Measurements from ENCODE around the gene FATE1. TPM values are rescaled to one million over a fixed set of nuclear protein-coding genes. Genes with fewer than 3 reads are reported as not detected.
A peak's percentile ranks its signal among the peaks of the same experiment; 100 is the strongest.
"Not testable (repeated sequence)": the region's sequence is repeated elsewhere in the genome, so short reads cannot be mapped to it uniquely, and the experiment has no call there.

The FATE1 gene
- total RNA-seq, 1 donor from 2014 or later: 0.29 TPM

DNA sequence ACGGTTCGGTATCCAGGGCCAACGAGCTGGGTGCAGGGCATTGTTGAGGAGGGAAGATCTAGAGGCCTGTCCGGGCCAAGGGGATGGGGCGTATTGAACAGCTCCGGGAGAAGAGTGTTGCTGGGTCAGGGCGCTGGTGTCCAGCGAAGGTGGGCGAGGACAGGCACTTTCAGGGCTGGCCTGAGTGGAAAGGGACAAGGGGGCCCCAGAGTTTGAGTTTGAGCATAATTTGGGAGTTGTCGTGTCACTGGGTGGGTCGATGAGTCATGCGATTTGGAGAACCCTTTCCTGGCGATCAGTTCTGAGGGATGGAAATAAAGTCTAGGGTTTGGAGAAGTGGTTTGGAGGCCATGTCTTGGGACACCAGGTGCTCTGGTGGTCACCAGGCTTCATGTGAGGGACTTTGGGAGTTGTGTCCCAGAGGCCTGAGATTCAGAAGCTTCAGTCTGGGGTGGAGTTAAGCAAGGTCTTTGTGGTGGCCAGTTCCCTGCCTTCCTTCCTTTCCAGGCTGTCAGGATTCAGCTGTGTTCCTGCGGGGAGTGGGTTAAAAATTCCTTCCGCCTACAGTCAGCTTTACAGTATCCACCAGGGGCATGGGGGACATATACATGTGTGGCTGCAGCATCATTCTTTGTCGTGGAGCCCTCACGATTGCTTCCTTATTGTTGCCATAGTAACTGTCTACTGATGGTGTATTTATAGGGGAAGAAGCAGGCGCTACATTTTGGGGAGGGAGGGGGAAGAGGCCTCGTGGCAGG is 20.1 kb upstream of the FATE1 start:
- no peak overlapping the region for H3K27ac Mint-ChIP-seq
- peak overlapping the region; percentile 80 for H3K4me3 Mint-ChIP-seq
- no peak for DNase-seq (ENCODE audit: extremely low spot score, unreplicated experiment)

DNA sequence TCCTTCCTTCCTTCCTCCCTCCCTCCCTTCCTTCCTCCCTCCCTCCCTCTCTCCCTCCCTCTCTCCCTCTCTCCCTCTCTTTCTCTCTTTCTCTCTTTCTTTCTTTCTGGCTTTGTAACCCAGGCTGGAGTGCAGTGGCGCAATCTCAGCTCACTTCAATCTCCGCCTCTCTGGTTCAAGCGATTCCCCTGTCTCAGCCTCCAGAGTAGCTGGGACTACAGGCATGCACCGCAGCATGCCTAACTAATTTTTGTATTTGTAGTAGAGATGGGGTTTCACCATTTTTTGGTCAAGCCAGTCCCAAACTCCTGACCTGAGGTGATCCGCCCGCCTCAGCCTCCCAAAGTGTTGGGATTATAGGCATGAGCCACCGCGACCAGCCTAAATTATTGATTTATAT is 18.8 kb upstream of the FATE1 start:
- H3K27me3 Mint-ChIP-seq: peaks cover 24% of the 10 kb centered on the region

More for the DNA sequence above, 20.1 kb upstream of the FATE1 start:
- TF ChIP-seq, protein P1, sequence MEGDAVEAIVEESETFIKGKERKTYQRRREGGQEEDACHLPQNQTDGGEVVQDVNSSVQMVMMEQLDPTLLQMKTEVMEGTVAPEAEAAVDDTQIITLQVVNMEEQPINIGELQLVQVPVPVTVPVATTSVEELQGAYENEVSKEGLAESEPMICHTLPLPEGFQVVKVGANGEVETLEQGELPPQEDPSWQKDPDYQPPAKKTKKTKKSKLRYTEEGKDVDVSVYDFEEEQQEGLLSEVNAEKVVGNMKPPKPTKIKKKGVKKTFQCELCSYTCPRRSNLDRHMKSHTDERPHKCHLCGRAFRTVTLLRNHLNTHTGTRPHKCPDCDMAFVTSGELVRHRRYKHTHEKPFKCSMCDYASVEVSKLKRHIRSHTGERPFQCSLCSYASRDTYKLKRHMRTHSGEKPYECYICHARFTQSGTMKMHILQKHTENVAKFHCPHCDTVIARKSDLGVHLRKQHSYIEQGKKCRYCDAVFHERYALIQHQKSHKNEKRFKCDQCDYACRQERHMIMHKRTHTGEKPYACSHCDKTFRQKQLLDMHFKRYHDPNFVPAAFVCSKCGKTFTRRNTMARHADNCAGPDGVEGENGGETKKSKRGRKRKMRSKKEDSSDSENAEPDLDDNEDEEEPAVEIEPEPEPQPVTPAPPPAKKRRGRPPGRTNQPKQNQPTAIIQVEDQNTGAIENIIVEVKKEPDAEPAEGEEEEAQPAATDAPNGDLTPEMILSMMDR (conservative IDR thresholded peaks at IDR 0.05): no peak
- H3K9me3 Mint-ChIP-seq: peaks cover 5% of the 10 kb centered on the region
- peaks cover 24% of the 10 kb centered on the region for H3K27me3 Mint-ChIP-seq
- H3K4me1 Mint-ChIP-seq (ENCODE audit: unreplicated experiment): peaks cover 4% of the 10 kb centered on the region
- H3K36me3 Mint-ChIP-seq: no peaks in the 10 kb centered on the region

DNA sequence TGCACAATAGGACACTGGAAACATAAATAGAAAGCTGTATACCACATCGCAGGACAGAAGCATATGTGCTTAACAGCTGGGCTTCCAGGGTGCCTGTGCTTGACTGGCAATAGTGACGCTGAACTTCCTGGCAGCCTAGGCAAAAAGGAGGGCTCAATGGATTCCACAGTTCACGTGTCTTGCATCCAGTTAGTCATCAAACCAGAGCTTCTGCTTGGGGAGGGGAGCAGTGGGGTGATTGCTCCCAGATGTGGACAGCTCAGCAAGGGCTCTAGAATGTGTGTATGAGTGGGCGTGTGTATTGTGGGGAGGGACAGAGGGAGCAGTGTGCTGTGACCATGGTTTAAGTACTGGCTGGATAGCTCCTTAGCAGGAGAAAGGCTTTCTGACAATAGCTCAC is 18.3 kb upstream of the FATE1 start:
- H3K36me3 Mint-ChIP-seq: no peaks in the 10 kb centered on the region
- peaks cover 4% of the 10 kb centered on the region for H3K4me1 Mint-ChIP-seq (ENCODE audit: unreplicated experiment)
- peaks cover 24% of the 10 kb centered on the region for H3K27me3 Mint-ChIP-seq
- TF ChIP-seq, protein P1 (conservative IDR thresholded peaks at IDR 0.05): no peak
- DNase-seq (ENCODE audit: extremely low spot score, unreplicated experiment): no peak
- H3K27ac Mint-ChIP-seq: no peak overlapping the region
- peaks cover 5% of the 10 kb centered on the region for H3K9me3 Mint-ChIP-seq
- no peak overlapping the region for H3K4me3 Mint-ChIP-seq

More for the DNA sequence above, 18.8 kb upstream of the FATE1 start:
- H3K4me3 Mint-ChIP-seq; H3K9me3 Mint-ChIP-seq; H3K27ac Mint-ChIP-seq; H3K4me1 Mint-ChIP-seq (ENCODE audit: unreplicated experiment); H3K36me3 Mint-ChIP-seq; DNase-seq (ENCODE audit: extremely low spot score, unreplicated experiment): not testable (repeated sequence)

DNA sequence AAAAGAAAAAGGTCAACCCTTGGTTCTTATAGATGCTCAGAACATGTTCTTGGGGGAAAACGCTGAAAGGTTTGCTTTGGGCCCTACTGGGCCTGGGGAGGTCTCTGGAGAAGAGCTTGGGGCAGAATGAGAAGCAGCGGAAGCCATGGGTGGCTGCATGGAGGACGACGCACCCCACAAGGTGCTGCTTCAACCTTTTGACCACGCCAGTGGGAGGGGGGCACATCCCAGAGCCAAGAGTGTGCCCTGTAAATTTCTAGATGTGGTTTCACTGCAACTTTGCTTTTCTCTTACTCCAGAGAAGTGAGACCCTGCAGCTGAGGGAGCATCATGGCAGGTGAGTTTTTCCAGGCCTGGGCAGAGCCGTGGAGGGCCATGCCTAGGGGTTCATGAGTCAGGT is 17.4 kb upstream of the FATE1 start:
- H3K27ac Mint-ChIP-seq: no peak overlapping the region
- DNase-seq (ENCODE audit: extremely low spot score, unreplicated experiment): no peak
- peaks cover 24% of the 10 kb centered on the region for H3K27me3 Mint-ChIP-seq
- H3K9me3 Mint-ChIP-seq: peaks cover under 1% of the 10 kb centered on the region
- no peak overlapping the region for H3K4me3 Mint-ChIP-seq
- H3K36me3 Mint-ChIP-seq: no peaks in the 10 kb centered on the region
- H3K4me1 Mint-ChIP-seq (ENCODE audit: unreplicated experiment): peaks cover 4% of the 10 kb centered on the region
- TF ChIP-seq, protein P1 (conservative IDR thresholded peaks at IDR 0.05): no peak

DNA sequence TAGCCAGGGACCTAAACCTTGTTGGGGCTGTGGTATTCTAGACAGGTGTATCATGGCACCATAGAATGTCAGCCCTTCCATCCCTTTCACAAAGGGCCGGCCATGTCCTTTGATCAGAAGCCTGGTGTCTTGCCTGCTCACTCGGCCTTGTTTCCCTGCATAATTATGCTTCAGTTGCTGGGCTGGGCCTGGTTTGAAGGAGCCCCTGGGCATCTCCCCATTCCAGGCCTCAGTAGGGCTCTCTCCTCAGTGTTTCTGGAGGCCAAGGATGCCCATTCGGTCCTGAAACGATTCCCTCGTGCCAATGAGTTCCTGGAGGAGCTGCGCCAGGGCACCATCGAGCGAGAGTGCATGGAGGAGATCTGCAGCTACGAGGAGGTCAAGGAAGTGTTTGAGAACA is 16.1 kb upstream of the FATE1 start:
- no peak for DNase-seq (ENCODE audit: extremely low spot score, unreplicated experiment)

DNA sequence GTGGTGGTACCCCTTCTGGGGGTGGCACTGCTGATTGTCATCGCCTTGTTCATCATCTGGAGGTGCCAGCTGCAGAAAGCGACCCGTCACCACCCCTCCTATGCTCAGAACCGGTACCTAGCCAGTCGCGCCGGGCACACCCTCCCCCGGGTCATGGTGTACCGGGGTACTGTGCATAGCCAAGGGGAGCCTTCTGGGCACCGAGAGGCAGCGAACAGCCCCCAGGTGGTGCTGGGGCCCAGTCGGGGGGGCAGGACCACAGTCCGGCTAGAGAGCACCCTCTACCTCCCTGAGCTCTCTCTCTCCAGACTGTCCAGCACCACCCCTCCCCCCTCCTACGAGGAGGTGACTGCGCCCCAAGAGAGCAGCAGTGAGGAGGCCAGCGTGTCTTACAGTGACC is 15.3 kb upstream of the FATE1 start:
- H3K4me3 Mint-ChIP-seq: no peak overlapping the region
- no peak for DNase-seq (ENCODE audit: extremely low spot score, unreplicated experiment)
- no peaks in the 10 kb centered on the region for H3K9me3 Mint-ChIP-seq
- peaks cover 16% of the 10 kb centered on the region for H3K27me3 Mint-ChIP-seq
- peaks cover 2% of the 10 kb centered on the region for H3K4me1 Mint-ChIP-seq (ENCODE audit: unreplicated experiment)
- TF ChIP-seq, protein P1 (conservative IDR thresholded peaks at IDR 0.05): no peak
- no peaks in the 10 kb centered on the region for H3K36me3 Mint-ChIP-seq
- no peak overlapping the region for H3K27ac Mint-ChIP-seq

More for the DNA sequence above, 16.1 kb upstream of the FATE1 start:
- peaks cover 4% of the 10 kb centered on the region for H3K4me1 Mint-ChIP-seq (ENCODE audit: unreplicated experiment)
- H3K36me3 Mint-ChIP-seq: no peaks in the 10 kb centered on the region
- no peak overlapping the region for H3K27ac Mint-ChIP-seq
- H3K4me3 Mint-ChIP-seq: no peak overlapping the region
- peaks cover 20% of the 10 kb centered on the region for H3K27me3 Mint-ChIP-seq
- H3K9me3 Mint-ChIP-seq: no peaks in the 10 kb centered on the region
- TF ChIP-seq, protein P1 (conservative IDR thresholded peaks at IDR 0.05): no peak
